AG10803 (cell line): ENCODE results near the gene DAPK2.
A peak's percentile ranks its signal among the peaks of the same experiment; 100 is the strongest.

Experiments used
- DNase-seq: peaks from one replicate; pipeline ENCODE4 v3.0.0; 2010; ENCODE audit warnings: low read depth
- H3K4me3 ChIP-seq: 2 replicates; pipeline ENCODE4 v1.5.1; 2011; ENCODE audit warnings: mild to moderate bottlenecking, low read length, control low read depth
- CTCF ChIP-seq: conservative IDR thresholded peaks from 2 replicates; pipeline ENCODE4 v1.5.1; 2011; ENCODE audit warnings: mild to moderate bottlenecking, low read length, control low read depth, inconsistent platforms

Gene DAPK2

DNA sequence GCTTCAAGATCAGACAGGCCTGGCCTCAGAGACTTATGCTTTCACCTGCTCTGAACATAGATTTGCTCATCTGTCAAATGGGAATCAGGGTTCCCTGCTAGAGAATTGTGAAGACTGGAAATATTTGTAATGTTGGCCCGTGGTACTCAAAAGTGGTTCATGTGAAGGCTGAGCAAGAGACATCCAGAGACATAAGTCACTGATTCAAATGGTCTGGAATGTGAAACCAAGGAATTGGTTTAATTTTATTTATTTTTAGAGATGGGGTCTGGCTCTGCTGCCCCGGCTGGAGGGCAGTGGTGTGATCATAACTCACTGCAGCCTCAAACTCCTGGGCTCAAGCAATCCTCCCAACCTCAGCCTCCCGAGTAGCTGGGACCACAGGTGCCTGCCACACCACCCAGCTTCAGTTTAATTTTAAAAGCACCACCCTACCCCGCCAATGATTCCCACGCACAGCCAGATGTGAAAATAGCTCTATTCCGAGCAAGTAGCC, 60.1 kb downstream of the DAPK2 start:
- no peak overlapping the region for H3K4me3 ChIP-seq
- TF ChIP-seq CTCF, result no peak

DNA sequence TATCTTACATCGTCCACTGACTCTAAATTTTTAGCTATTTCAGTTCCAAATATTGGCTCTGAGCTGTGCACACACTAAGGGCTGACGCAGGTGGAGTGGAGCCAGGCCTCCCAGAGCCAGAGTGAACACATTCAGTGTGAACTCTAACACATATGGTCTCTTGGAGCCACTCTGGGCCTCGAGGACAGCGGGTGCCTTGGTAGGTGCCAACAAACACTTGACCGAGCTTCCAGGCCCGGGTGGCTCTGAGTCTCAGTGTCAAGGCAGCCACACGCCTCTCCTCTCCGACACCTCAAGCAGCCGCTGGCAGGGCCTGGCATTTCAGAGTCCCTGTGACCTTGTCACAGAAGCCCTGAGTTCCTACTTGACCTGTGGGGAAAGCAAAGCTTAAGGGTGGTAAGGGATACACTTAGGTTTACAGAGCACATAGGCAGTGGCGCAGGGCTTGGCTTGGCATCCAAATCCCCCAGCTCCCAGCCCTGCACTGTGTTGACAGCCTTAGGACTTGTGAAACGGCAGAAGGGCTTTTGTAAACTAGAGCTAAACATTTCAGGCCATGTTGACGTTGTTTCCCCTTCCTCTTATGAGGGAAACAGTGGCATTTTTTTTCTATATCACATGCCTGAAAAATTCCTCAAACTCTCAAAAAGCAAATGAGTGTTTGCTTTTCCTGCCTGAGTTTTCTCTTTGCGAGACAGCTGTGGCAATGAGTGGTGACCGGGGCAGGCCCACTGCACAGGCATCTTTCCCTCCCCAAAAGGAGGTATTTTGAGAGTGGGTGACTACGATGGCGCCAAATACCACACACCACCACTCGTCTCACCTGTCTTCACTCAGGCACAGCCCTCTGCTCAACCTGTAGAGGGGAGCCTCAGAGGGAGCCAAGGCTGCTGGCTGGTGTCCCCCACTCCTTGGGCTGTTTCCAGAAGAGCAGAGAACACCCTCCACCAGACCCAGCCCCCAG, 60.8 kb downstream of the DAPK2 start:
- no peak overlapping the region for H3K4me3 ChIP-seq
- no peak for TF ChIP-seq CTCF
- DNase-seq, result peak; percentile 59

More for the DNA sequence above, 60.1 kb downstream of the DAPK2 start:
- peak; percentile 58 for DNase-seq

GRCh38 chr15:63984331-63984730, 62.0 kb downstream of the DAPK2 start:
- no peak for TF ChIP-seq CTCF
- H3K4me3 ChIP-seq, result no peak overlapping the region
- DNase-seq, result no peak

DNA sequence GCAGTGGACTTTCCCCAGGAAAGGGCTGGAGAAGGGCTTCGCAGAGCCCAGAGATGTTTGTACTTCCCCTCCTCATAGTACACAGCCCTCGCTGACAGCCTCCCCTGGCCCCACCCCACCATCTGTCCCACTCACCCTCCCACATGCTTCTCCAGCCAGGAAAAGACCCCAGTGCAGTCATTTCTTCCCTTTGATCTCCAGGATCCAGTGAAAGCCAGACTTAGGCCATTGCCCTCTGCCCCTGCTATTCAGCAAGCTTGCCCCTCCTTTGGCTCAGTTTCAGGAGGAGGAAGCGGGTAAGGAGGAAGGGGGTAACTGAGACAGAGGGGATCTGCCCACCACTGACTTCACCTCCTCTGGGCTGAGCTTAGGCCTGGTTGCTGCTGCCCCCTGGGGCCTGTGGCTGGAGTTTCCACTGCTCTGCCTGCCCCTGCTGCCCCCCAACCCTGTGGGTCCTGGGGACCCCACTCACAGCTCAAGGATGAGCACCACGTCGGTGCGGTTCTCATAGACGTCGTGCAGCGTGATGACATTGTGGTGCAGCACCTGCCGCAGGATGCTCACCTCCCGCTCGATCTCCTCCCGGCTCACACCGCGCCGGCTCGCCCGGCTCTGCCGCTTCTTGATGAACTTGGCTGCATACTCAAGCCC, 63.1 kb downstream of the DAPK2 start:
- no peak for TF ChIP-seq CTCF
- no peak for DNase-seq

GRCh38 chr15:63982381-63982854, 63.9 kb downstream of the DAPK2 start:
- no peak for TF ChIP-seq CTCF
- DNase-seq, result no peak
- H3K4me3 ChIP-seq, result no peak overlapping the region

More for the DNA sequence above, 63.1 kb downstream of the DAPK2 start:
- no peak overlapping the region for H3K4me3 ChIP-seq

GRCh38 chr15:63981596-63982320, 64.5 kb downstream of the DAPK2 start:
- DNase-seq, result no peak

More at GRCh38 chr15:63981596-63982320, 64.5 kb downstream of the DAPK2 start:
- TF ChIP-seq CTCF, result no peak
- H3K4me3 ChIP-seq, result no peak overlapping the region
